COLO829 (cell line): ENCODE measurements around the gene ZDHHC14.
"Not testable (repeated sequence)": the region's sequence is repeated elsewhere in the genome, so short reads cannot be mapped to it uniquely, and the experiment has no call there.

Experiments
- DNase-seq: peaks from one replicate; pipeline ENCODE4 v3.0.0; 2012; ENCODE audit warnings: low spot score

ZDHHC14 gene

GRCh38 chr6:157467339-157467738 lies 86.3 kb downstream of the ZDHHC14 start:
- not testable (repeated sequence) for DNase-seq

- DNase-seq, result no peak
Measured at GRCh38 chr6:157468054-157468453, 87.1 kb downstream of the ZDHHC14 start.

- DNase-seq, result no peak
Measured at GRCh38 chr6:157468574-157468973, 87.6 kb downstream of the ZDHHC14 start.

GRCh38 chr6:157469378-157469777 lies 88.4 kb downstream of the ZDHHC14 start:
- DNase-seq, result no peak

DNA sequence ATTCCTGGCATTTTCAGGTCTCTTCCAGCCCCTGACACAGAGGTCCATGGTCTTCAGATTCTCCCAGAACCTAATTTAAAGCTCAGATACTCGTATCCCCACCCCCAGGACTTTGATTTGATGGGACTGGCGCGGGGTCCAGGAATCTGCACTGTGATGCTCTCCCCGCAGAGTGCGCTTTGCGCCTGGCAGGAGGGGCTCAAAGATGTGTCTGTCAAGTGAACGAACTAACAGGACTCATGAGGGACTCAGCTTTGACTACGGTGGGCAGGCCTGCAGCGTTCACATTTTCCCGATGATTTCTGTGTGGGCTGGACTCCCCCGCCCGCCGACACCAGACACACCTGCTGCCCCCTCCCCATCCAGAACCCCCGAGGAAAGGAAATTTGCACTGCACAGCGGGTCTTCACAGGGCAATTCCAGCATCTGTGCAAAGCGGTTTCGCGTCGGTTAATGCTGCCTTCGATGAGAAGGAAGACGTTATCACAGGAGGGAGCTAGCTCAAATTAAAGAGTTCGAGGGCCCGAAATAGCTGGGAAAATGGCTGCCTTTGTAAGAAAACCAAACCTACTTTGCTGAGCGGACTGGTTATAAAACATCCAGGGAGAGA lies 90.2 kb downstream of the ZDHHC14 start:
- no peak for DNase-seq

DNA sequence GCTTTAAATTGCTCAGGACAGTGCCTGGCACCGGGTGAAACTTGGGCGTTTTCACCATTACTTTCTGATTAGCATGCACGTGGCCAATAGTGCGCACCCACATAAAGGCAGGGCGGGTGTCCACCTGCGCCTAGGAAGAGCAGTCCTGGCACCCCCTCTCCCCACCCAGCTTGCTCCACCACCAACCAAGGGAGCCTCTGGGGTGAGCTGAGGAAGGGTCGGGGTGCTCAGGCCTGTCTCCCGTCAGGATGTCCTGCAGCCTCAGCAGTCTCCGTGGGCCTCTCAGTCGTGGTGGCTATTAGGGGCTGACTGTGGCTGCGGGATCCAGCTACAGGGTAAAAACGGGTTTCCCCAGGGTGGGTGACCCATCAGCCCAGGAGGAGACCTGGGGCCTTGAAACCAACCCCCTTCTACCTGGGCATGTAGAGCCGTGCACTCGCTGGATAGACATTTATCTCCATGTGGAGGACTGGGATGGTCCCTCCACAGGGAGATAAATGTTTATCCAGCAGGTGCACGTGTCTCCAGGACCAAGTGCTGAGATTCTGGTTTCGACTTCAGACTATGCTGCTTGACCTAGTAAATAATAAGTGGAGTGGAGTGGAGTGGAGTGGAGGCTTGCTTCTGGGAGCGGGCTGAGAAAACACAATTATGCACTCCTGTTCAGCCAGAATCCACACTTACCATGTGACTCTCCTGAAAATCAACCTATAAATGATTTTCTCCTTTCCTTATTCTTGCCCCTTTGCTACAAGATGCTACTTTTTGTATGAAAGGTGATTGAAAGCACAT lies 91.1 kb downstream of the ZDHHC14 start:
- DNase-seq, result no peak

DNA sequence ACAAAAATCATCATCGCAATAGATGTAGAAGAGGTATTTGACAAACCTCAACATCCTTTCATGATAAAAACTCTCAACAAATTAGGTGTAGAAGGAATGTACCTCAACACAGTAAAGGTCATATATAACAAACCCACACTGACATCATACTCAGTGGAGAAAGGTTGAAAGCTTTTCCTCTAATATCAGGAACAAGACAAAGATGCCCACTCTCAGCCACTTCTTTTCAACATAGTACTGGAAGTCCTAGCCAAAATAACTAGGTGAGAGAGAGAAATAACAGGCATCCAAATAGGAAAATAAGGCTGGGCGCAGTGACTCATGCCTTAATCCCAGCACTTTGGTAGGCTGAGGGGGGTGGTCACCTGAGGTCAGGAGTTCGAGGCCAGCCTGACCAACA lies 95.8 kb downstream of the ZDHHC14 start:
- no peak for DNase-seq

- DNase-seq, result no peak
Measured at GRCh38 chr6:157478926-157479325, 97.9 kb downstream of the ZDHHC14 start.

DNA sequence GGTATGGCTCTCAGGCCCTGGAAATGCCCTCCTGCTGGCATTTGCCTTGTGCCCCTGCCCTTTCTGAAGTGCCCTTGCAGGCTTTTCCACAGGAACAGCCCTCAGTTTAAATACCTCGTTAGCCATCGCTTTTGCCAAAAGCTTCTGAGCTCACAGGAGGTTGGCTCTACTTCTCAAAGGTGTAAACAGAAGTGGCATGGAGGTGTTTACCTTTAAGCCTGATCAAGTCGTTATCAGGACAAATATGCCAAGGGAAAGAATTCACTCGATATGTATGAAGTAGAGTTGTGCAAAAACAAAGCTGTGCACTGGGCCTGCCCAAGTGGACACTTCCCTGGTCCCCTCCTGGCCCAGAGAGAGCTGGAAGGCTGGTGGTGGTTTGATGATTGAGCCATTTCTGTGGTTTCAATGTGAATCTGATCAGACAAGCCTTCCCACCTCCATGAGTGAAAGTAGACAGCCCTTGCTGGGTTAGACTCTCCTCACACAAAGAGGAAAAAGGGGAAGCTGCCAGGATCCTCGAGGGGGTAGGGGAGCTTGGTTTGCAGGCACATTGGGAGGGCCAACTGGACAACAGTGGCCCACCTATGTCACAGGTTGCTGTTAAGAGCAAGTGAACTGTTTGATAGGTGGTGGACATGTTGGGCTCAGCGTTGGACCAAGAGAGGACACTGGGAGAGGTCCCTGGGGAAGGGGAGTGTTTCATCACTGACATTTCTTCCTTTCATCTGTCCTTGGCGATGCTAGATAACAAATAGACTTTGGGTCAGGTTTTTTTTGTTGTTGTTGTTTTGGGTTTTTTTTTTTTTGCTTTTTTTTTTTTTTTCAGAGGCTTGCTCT lies 98.7 kb downstream of the ZDHHC14 start:
- DNase-seq, result no peak

DNA sequence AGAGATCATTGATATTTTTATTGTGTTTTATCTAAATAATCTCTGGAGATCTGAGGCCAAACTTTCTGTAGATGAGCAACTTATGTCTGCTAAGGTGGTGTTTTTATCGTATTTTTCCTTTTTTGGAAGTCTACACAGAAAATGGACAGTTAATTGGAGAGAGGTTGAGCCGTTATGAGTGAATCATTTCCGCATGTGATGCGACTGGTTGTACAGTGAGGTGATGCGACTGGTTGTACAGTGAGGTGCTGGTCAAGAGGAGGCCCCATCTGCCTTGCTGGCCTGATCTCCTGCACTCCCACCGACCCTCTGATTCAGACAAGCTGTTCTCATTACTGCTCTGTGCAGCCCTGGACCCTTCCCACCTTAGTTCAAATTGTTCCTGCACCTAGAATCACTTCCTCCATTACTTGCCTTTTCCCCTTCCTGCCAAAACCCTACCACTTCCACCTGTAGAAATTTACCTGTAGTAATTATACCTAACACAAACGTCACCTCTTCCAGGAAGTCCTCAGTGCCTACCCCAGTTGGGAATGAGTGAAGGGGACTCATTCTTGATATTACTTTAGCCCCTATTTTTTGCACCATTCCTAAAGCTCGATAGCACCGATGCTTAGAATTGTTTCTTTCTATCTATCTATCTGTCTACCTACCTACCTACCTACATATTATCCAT lies 100.3 kb downstream of the ZDHHC14 start:
- no peak for DNase-seq

DNA sequence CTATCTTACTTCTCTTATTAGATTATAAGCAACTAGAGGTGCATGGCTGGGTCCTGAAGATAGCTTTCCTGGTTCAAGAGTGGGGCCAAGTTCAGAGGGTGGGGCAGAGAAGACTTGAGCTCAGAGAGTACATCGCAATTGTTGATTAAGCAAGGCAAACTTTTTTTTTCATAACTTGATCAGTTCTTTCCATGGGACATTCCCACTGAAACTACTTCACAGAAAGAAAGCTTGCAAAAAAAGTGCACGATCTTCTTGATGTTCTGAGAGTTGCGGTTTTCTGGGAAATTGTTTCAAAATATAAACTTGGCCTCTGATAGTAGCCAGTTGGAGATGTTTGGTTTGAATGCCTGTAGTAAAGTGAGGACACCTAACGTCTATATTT lies 100.9 kb downstream of the ZDHHC14 start:
- no peak for DNase-seq

GRCh38 chr6:157483770-157484169 lies 102.8 kb downstream of the ZDHHC14 start:
- no peak for DNase-seq

- no peak for DNase-seq
Measured at GRCh38 chr6:157484181-157484580, 103.2 kb downstream of the ZDHHC14 start.

GRCh38 chr6:157486572-157486971 lies 105.6 kb downstream of the ZDHHC14 start:
- DNase-seq, result no peak

GRCh38 chr6:157487110-157487773 lies 106.3 kb downstream of the ZDHHC14 start:
- no peak for DNase-seq

- no peak for DNase-seq
Measured at GRCh38 chr6:157488058-157488457, 107.1 kb downstream of the ZDHHC14 start.

DNA sequence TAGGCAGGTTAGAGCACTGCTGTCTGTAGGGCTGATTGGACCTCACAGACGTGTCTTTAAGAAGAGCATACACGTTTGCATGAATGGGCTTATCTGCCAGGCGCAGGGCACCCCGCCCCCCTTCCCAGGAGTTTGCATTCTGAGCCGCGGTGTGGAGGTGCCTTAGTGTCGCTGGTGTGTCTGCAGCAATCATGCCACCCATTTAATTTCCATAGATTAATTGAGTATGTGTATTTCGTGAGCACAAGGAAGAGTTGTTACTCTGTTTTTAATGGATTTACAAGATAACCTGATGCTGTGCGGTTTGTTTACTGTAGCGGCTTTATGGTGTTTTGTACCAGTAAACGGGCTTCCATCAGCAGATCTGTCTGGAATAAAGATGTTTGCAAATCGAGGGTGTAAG lies 107.7 kb downstream of the ZDHHC14 start:
- DNase-seq, result no peak

DNA sequence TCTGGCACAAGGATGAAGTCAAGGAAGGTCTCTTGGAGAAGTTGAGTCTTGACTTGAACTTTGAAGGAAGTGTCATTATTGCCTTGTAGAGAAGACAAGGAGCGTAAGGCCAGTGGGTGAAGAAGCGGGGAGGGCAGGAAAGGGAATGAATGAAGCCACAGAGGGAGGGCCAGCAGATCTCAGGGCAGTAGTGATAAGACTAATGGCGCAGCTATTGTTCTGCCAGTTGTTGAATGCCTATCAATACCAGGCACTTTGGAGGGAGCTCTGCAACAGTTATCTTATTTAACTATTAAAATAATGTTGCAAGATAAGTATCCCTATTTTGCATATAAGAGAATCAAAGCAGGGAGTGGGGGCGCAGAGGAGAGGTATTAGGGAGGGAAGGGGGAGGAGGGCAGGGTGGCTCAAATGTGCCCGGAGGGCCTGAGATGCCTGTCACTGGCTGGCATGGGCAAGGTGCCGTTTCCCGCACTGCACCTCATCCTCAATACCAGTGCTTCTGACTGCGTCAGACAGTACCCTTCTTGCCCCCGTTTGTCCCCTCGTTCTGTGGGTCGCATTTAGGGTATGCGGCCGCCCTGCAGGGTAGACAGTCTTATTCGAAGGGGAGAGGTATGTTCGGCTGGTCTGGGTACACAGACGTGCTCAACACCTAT lies 109.8 kb downstream of the ZDHHC14 start:
- no peak for DNase-seq

GRCh38 chr6:157491571-157492232 lies 110.7 kb downstream of the ZDHHC14 start:
- no peak for DNase-seq

GRCh38 chr6:157492249-157492648 lies 111.3 kb downstream of the ZDHHC14 start:
- DNase-seq, result no peak

DNA sequence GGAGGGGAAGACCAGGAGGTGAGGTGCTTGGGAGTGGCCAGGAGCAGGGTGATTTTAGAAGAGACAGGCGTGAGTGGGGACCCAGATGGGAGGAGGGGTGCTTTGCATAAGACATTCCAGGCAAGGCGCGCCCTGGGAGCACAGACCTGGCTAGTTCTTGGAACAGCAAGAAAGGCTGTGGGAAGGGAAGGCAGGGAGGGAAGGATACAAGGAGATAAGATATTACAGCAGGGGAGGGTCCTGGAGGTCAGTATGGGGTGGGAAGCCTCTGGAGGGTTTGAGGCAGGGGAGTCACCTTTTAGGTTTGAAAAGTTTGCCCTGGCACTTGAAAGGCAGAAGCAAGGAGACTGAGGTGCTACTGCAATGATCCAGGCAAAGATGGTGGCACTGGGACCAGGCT lies 111.8 kb downstream of the ZDHHC14 start:
- DNase-seq, result no peak
